OCI-LY1 (cell line): ENCODE data around the gene HSDL1.

Source experiments
- H2AFZ ChIP-seq: fragments of 200-600 bp; sonication (generic), shearing (Covaris generic); 2 replicates; pipeline ENCODE4 v1.6.0; 2014; ENCODE audit warnings: antibody characterized with exemption, mild to moderate bottlenecking, low read length
- H3F3A ChIP-seq: fragments of 200-600 bp; sonication (generic), shearing (Covaris generic); 2 replicates; pipeline ENCODE4 v1.6.0; 2014; ENCODE audit warnings: mild to moderate bottlenecking, antibody characterized with exemption, low read length, moderate library complexity; ENCODE audit not compliant: insufficient read depth
- H3K27ac ChIP-seq: fragments of 200-600 bp; sonication (generic); 2 replicates; pipeline ENCODE4 v1.5.1; 2014; ENCODE audit warnings: low read length, mixed run types, mild to moderate bottlenecking, low read depth; ENCODE audit not compliant: poor library complexity, severe bottlenecking
- H3K27me3 ChIP-seq: fragments of 200-600 bp; sonication (generic); 2 replicates; pipeline ENCODE4 v1.6.0; 2014; ENCODE audit warnings: antibody characterized with exemption, mild to moderate bottlenecking, low read length, moderate library complexity; ENCODE audit not compliant: insufficient read depth
- H3K36me3 ChIP-seq: fragments of 200-600 bp; sonication (generic); 2 replicates; pipeline ENCODE4 v1.6.1; 2014; ENCODE audit warnings: mild to moderate bottlenecking, antibody characterized with exemption, low read length, moderate library complexity, mixed read lengths; ENCODE audit not compliant: insufficient read depth
- H3K4me1 ChIP-seq: fragments of 200-600 bp; sonication (generic); 2 replicates; pipeline ENCODE4 v1.5.1; 2014; ENCODE audit warnings: mild to moderate bottlenecking, low read length, moderate library complexity; ENCODE audit not compliant: insufficient read depth, severe bottlenecking
- H3K4me2 ChIP-seq: fragments of 200-600 bp; sonication (generic), shearing (Covaris generic); 2 replicates; pipeline ENCODE4 v1.6.1; 2014; ENCODE audit warnings: low read length
- H3K4me3 ChIP-seq: fragments of 200-600 bp; sonication (generic); 2 replicates; pipeline ENCODE4 v1.5.1; 2014; ENCODE audit warnings: low read length, low read depth, mild to moderate bottlenecking, mixed read lengths; ENCODE audit not compliant: poor library complexity, severe bottlenecking
- H3K79me2 ChIP-seq: fragments of 200-600 bp; shearing (Covaris generic); 2 replicates; pipeline ENCODE4 v1.6.1; 2016; ENCODE audit warnings: mixed run types, low read length, mixed read lengths; ENCODE audit not compliant: insufficient read depth
- H3K9ac ChIP-seq: fragments of 200-600 bp; sonication (generic), shearing (Covaris generic); 2 replicates; pipeline ENCODE4 v1.6.1; 2014; ENCODE audit warnings: mild to moderate bottlenecking, low read length, mixed read lengths
- H3K9me2 ChIP-seq: fragments of 200-600 bp; sonication (generic), shearing (Covaris generic); 2 replicates; pipeline ENCODE4 v1.6.1; 2014; ENCODE audit warnings: low read depth, mild to moderate bottlenecking, low read length, mixed read lengths
- H3K9me3 ChIP-seq: fragments of 200-600 bp; shearing (Covaris generic); 2 replicates; pipeline ENCODE4 v1.6.1; 2014; ENCODE audit warnings: low read length, mixed read lengths
- H4K20me1 ChIP-seq: fragments of 200-600 bp; sonication (generic), shearing (Covaris generic); 2 replicates; pipeline ENCODE4 v1.6.0; 2016; ENCODE audit warnings: mild to moderate bottlenecking, low read length; ENCODE audit not compliant: insufficient read depth
- CTCF ChIP-seq: fragments of 200-600 bp; sonication (generic), shearing (Covaris generic); IDR thresholded peaks from 2 replicates; pipeline ENCODE4 v1.5.1; 2017; ENCODE audit warnings: mild to moderate bottlenecking, antibody characterized with exemption, low read length, moderate library complexity, mixed read lengths
- EZH2 ChIP-seq: fragments of 200-600 bp; sonication (generic), shearing (Covaris generic); IDR thresholded peaks from 2 replicates; pipeline ENCODE4 v1.8.0; 2017; ENCODE audit warnings: borderline replicate concordance, mixed run types, mild to moderate bottlenecking, antibody characterized with exemption, low read length, moderate library complexity, mixed read lengths

HSDL1 gene

GRCh38 chr16:84156342-84156784 is 11.4 kb upstream of the HSDL1 start:
- Histone ChIP-seq H4K20me1 (no peaks in the 10 kb centered on the region), H3K9me2 (no peaks in the 10 kb centered on the region), H3K79me2 (no peaks in the 10 kb centered on the region), H3K4me3 (no peak overlapping the region), H3K9me3 (no peaks in the 10 kb centered on the region), H3K27me3 (no peaks in the 10 kb centered on the region), H3F3A (no peaks in the 10 kb centered on the region), H3K4me1 (no peaks in the 10 kb centered on the region), H3K27ac (no peak overlapping the region), H3K4me2 (no peak overlapping the region), H2AFZ (no peak overlapping the region), H3K9ac (no peak overlapping the region), H3K36me3 (no peaks in the 10 kb centered on the region)
- peak; percentile 11; the same call in 1 of the 2 replicates for TF ChIP-seq CTCF
- no peak for TF ChIP-seq EZH2

- TF ChIP-seq CTCF = no peak
- TF ChIP-seq EZH2 = no peak
- H3F3A ChIP-seq = no peaks in the 10 kb centered on the region
- H3K4me2 ChIP-seq = no peak overlapping the region
- H4K20me1 ChIP-seq = no peaks in the 10 kb centered on the region
- no peaks in the 10 kb centered on the region for H3K79me2 ChIP-seq
- no peak overlapping the region for H3K4me3 ChIP-seq
- H3K4me1 ChIP-seq = no peaks in the 10 kb centered on the region
- H3K36me3 ChIP-seq = no peaks in the 10 kb centered on the region
- no peaks in the 10 kb centered on the region; the same call in 1 of the 2 replicates for H3K27me3 ChIP-seq
- no peak overlapping the region for H2AFZ ChIP-seq
- no peaks in the 10 kb centered on the region for H3K9me3 ChIP-seq
- no peaks in the 10 kb centered on the region for H3K9me2 ChIP-seq
- H3K27ac ChIP-seq = no peak overlapping the region
- no peak overlapping the region for H3K9ac ChIP-seq
Observed at GRCh38 chr16:84155771-84156170, 10.8 kb upstream of the HSDL1 start.

- TF ChIP-seq CTCF = no peak
- no peak for TF ChIP-seq EZH2
- H3K9me2 ChIP-seq = no peaks in the 10 kb centered on the region
Observed at GRCh38 chr16:84155226-84155625, 10.2 kb upstream of the HSDL1 start.

More at GRCh38 chr16:84155226-84155625, 10.2 kb upstream of the HSDL1 start:
- H3F3A ChIP-seq = no peaks in the 10 kb centered on the region
- no peaks in the 10 kb centered on the region for H3K36me3 ChIP-seq
- H3K79me2 ChIP-seq = no peaks in the 10 kb centered on the region
- no peak overlapping the region for H2AFZ ChIP-seq
- H3K4me2 ChIP-seq = no peak overlapping the region
- no peaks in the 10 kb centered on the region for H3K9me3 ChIP-seq
- H3K4me1 ChIP-seq = no peaks in the 10 kb centered on the region
- no peaks in the 10 kb centered on the region for H4K20me1 ChIP-seq
- no peak overlapping the region for H3K27ac ChIP-seq
- H3K9ac ChIP-seq = no peak overlapping the region
- H3K4me3 ChIP-seq = no peak overlapping the region
- H3K27me3 ChIP-seq = no peaks in the 10 kb centered on the region; the same call in 1 of the 2 replicates
